WI38 (cell line): ENCODE data around the gene PRDM1.
A peak's percentile ranks its signal among the peaks of the same experiment; 100 is the strongest.

Experiments used
- H3K4me3 ChIP-seq: 2 replicates; pipeline ENCODE4 v1.5.1; 2011; ENCODE audit warnings: low read depth, mild to moderate bottlenecking, control low read depth, low read length
- CTCF ChIP-seq: IDR thresholded peaks from 2 replicates; pipeline ENCODE4 v1.5.1; 2012; ENCODE audit warnings: low read depth, mild to moderate bottlenecking, control low read depth, low read length

PRDM1 gene

DNA sequence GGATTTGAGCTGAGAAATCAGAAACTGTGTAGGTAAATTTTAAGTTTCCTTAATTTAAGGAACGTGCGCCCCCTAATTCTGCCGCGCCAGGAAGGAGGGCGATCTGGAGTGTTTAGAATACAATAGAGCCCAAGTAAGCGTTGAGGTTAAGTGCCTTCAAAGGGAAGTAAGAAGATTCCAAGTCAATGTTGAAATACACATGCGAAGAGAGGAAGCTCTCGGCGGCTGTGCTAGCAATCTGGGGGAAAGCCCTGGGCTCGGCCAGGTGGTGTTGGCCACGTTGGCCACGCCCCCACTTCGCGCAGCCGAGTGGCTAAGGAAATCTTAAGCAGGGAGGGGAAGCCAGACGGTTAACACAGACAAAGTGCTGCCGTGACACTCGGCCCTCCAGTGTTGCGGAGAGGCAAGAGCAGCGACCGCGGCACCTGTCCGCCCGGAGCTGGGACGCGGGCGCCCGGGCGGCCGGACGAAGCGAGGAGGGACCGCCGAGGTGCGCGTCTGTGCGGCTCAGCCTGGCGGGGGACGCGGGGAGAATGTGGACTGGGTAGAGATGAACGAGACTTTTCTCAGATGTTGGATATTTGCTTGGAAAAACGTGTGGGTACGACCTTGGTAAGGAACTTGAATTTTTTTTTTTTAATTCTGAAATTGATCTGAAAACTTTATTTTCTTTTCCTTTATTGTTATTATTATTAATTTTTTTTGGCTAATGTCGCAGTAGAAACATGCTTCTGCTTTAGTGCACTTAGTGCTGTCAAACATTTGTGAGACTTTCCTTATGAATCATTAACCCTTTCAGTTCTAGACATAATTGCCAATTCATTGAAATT is at the start of gene PRDM1:
Gene PRDM1, plus strand, starts transcription at position 353 of the 830 bp plus-strand sequence. Its CDS starts 218 bp downstream, at position 571.
- no peak for TF ChIP-seq CTCF
- H3K4me3 ChIP-seq = peak within 1 kb of the TSS; percentile 71

GRCh38 chr6:106037060-106037459 is 49.1 kb upstream of the PRDM1 start:
- TF ChIP-seq CTCF = no peak
- no peak overlapping the region for H3K4me3 ChIP-seq

GRCh38 chr6:106039897-106040592 is 46.1 kb upstream of the PRDM1 start:
- no peak overlapping the region for H3K4me3 ChIP-seq
- TF ChIP-seq CTCF = no peak

DNA sequence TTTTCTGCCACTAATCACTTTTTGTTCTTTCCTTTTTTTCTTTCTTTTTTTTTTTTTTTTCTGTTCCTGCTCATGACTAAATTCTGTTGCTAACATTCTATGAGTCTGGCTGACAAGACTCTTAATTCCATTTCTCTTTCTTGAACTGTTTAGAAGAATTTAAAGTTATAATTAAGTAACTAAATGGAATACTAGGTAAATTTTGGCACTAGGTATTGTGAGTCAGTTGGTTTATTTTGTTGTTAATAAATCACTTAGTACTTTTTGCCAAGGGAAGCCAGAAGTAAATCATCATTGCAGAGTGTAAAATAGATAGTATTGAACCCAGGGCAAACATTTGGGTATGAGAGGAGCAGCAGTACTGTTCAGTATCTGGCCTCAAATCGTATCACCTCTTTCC is 42.0 kb upstream of the PRDM1 start:
- TF ChIP-seq CTCF = no peak
- H3K4me3 ChIP-seq = no peak overlapping the region

DNA sequence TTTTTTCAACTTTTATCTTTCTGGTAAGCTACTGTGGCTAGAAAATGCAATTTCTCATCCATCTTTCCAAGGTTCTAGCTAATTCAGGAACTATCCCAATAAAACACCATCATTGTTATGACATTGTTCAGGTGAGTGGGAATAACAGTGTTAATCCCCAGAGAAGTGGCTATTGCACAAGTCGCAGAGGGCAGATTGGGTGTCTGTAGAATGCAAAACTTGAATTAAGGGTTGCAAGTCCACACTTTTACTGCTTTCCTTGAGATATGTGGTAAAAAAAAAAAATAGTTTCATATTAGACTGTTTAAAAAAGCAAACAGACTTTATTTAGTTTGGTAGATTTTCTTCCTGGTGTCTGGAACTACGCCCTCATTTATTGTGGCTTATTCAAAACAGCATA is 41.1 kb upstream of the PRDM1 start:
- no peak overlapping the region for H3K4me3 ChIP-seq
- TF ChIP-seq CTCF = no peak

GRCh38 chr6:106046116-106046853 is 39.9 kb upstream of the PRDM1 start:
- no peak overlapping the region for H3K4me3 ChIP-seq
- no peak for TF ChIP-seq CTCF
